ENCODE data around the gene ANKRD10.

DNA sequence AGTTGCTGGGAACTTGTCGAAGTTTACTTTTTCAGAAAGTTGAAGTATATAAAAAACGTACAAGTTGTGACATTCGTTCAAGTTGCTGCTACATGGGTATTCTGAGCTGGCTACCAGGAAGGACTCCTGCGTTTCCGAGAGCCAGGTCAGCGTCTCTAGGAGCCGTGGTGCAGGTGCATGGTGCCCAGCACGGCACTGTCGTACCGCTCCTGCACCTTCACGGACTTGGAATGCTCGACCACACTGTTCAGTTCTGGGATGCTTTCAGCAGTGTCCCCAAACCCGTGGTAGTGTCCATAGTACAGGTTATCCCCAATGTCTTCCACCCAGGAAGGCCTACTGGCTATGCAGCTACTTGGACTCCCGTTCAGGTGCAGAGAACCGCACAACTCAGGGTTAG is 35.4 kb downstream of the ANKRD10 start:
- TF ChIP-seq CTCF (IDR thresholded peaks at IDR 0.05) (no peak), POLR2A (IDR thresholded peaks at IDR 0.05) (no peak), EP300 (IDR thresholded peaks at IDR 0.05) (no peak)
